HG03066 (cell line): ENCODE results near the gene CHD8.
"Not testable (repeated sequence)": the region's sequence is repeated elsewhere in the genome, so short reads cannot be mapped to it uniquely, and the experiment has no call there.

ENCODE experiments used
- ATAC-seq: cut with Tn5 transposase; IDR thresholded peaks from one replicate; pipeline ENCODE4 v1.9.1; 2021; ENCODE audit warnings: low read depth; ENCODE audit not compliant: unreplicated experiment

Gene CHD8

GRCh38 chr14:21382095-21382494, 73.8 kb downstream of the CHD8 start:
- no peak for ATAC-seq

- no peak for ATAC-seq
Measured at GRCh38 chr14:21379338-21379737, 76.6 kb downstream of the CHD8 start.

- no peak for ATAC-seq
Measured at GRCh38 chr14:21373980-21374379, 81.9 kb downstream of the CHD8 start.

GRCh38 chr14:21372814-21373213, 83.1 kb downstream of the CHD8 start:
- ATAC-seq = not testable (repeated sequence)

GRCh38 chr14:21369949-21370679, 85.8 kb downstream of the CHD8 start:
- no peak for ATAC-seq

GRCh38 chr14:21367582-21368144, 88.3 kb downstream of the CHD8 start:
- ATAC-seq = no peak

- no peak for ATAC-seq
Measured at GRCh38 chr14:21356511-21356910, 99.4 kb downstream of the CHD8 start.

- ATAC-seq = no peak
Measured at GRCh38 chr14:21352587-21352986, 103.3 kb downstream of the CHD8 start.

GRCh38 chr14:21350539-21350938, 105.4 kb downstream of the CHD8 start:
- ATAC-seq = no peak

- ATAC-seq = no peak
Measured at GRCh38 chr14:21347201-21347600, 108.7 kb downstream of the CHD8 start.

- no peak for ATAC-seq
Measured at GRCh38 chr14:21346532-21347135, 109.3 kb downstream of the CHD8 start.

- no peak for ATAC-seq
Measured at GRCh38 chr14:21343035-21343794, 112.7 kb downstream of the CHD8 start.
